ACHN (cell line): ENCODE data around the gene PLP1.
"Not testable (repeated sequence)": the region's sequence is repeated elsewhere in the genome, so short reads cannot be mapped to it uniquely, and the experiment has no call there.

Experiments used
- DNase-seq: peaks from one replicate; pipeline ENCODE4 v3.0.0-alpha.2; 2015
- in situ Hi-C: cut with HindIII; loops from 2 replicates; pipeline ENCODE4 v1.10.0; 2017; ENCODE audit warnings: low sequenced_read_pairs, low pct_ligation_motif_present, low pct_unique_long_range_greater_than_20kb

Gene PLP1, protein sequence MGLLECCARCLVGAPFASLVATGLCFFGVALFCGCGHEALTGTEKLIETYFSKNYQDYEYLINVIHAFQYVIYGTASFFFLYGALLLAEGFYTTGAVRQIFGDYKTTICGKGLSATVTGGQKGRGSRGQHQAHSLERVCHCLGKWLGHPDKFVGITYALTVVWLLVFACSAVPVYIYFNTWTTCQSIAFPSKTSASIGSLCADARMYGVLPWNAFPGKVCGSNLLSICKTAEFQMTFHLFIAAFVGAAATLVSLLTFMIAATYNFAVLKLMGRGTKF

DNA sequence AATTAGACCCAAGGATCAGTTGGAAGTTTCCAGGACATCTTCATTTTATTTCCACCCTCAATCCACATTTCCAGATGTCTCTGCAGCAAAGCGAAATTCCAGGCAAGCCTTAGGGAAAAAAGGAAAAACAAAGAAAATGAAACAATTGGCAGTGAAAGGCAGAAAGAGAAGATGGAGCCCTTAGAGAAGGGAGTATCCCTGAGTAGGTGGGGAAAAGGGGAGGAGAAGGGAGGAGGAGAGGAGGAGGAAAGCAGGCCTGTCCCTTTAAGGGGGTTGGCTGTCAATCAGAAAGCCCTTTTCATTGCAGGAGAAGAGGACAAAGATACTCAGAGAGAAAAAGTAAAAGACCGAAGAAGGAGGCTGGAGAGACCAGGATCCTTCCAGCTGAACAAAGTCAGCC lies at the start of gene PLP1:
Gene PLP1 (plus strand): TSS at position 295 of the 400 bp plus-strand sequence. CDS start 156 bp downstream, outside the sequence.
- no peak for DNase-seq
- in situ Hi-C loops, result no loop called here

DNA sequence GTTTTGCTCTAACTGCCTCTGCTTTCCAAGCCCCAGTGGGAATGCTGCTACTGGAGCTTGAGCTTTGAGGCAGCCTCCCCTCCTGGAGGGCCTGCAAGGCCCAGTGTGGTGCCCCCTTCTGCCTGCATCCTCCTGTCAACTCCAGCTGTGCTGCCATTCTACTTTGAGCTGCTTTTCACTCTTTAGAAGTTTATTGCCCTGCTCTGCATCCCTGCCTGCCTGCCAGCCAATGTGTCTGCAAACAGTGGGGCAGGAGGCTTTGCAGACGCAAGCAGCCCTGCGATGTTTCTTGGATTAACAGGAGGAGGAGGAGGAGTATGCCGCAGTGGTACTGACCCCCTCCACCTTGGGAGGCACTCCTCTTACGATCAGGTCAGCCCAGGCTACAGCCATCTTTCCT lies 49.5 kb upstream of the PLP1 start:
- in situ Hi-C loops, result no loop called here
- DNase-seq, result no peak

DNA sequence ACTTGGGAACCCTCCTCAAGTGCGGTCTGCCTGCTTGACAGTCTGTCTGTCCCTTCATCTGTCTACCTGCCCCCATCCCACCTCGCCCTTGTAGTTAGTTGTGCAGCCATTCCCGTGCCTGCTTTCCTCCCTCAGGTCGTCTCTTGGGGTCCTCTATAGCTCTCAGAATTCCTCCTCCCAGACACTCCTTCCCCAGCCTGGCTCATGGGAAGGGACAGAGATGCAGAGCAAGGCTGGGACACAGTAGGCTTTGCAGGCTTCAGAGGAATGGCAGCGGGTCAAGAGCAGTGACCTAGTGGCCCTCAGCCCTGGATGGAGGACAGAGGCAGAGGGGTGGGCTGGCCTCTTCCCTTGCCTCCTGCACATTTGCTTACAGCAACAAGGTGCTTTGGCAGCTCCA lies 47.6 kb upstream of the PLP1 start:
- in situ Hi-C loops, result no loop called here
- no peak for DNase-seq

DNA sequence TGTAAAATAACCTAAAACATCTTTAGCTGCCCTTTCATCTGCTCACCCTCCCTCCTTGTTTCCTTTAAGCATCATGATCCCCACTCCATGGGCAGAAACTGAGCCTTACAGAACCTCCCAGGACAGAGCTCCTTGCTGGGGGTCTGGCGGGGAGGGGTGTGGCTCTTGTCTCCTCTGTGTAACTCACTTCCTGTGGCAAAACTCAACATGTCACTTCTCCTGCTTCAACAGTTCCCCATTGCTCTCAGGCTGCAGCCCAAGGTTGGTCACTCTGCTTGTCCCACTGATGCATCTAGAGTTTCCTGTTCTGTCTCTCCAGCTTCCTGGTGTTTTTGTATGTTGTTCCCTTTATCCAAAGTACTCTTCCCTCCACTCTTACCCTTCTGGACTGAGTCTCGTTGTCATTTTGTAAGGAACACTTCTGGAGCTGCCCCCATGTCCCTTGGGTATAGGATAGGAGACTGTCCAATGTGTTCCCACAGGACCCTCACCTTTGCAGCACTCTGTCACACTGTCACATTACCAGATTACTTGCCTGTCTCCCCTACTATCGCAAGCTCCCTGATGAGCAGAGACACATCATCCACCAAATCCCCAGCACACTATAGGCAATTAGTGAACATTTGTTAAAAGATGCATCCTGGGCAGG lies 46.4 kb upstream of the PLP1 start:
- in situ Hi-C loops, result no loop called here
- no peak for DNase-seq

DNA sequence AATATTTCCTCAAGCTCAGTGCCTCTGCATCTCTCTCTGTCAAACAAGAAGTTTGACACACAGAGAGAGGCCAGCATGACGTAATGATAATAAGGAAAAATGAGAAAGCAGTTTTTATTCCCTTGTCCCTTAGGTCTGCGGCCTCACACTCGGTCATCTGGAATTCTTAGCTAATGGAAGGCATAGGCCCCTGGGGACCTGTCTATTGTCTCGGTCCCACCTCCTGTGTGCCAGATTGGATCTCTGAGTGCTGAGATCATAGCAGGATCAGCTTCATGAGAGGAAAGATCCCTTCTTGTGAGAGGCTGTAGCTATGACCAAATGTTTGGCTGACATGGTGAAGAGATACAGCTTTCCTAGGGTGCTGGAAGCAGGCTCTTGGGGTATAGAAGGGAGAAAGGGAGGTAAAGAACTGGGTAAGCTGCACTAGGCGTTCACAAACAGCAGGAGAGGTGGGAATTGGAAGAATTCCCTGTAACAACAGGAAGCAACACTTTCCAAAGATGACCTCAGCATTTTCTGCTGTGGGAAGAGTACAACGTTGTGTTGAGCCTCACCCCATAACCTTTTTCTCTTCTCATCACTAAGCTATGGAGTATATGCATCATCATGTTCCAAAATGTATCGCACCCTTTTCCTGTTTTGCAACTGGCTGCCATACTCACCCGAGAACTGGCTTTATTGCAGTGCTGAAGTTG lies 45.7 kb upstream of the PLP1 start:
- in situ Hi-C loops, result no loop called here
- DNase-seq, result no peak

DNA sequence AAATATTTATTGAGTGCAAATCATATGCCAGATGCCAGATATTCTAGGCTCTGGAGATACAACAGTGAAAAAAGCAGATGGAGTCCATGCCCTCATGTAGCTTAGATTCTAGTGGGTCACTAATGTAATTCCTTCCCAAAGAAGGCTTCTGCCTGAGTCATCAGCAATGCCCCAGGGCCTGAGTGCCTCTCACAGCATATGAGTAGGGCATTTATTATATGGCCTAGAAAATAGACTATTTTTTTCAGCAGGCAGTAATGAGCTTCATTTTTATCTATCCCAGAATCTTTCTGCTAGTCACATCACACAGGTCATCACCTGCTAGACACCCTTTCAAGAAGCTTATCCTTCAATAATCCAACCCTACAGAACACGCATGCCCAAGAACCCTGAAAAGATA lies 43.6 kb upstream of the PLP1 start:
- in situ Hi-C loops, result no loop called here
- no peak for DNase-seq

DNA sequence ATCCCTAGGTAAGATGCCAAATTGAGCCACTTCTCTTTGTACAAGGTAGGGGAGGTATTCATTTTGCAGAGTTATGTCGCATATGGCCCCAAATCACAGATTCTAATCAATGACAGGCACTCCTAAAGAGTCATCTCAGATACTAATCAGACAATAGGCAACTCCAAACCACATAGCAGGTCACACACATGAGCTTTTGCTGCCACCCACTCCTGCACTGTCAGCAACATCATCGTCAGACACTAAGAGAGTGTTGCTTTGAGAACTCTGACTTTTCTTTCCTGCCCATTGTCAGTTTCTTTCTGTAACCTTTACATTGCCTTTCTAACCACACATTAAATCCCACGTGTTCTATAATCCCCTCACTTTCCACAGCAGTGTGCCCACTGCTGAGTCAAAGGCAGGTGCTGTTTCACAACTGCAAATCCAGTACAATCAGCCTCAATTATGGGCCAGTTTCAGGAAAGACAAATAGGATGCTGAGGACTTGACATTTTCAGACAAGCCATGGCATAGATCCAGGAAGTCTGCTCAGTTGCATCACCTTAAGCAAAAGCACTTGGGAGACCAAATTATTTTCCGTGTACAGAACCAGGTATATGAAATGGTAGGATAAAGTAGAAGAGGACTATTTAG lies 42.4 kb upstream of the PLP1 start:
- in situ Hi-C loops, result no loop called here
- DNase-seq, result no peak

DNA sequence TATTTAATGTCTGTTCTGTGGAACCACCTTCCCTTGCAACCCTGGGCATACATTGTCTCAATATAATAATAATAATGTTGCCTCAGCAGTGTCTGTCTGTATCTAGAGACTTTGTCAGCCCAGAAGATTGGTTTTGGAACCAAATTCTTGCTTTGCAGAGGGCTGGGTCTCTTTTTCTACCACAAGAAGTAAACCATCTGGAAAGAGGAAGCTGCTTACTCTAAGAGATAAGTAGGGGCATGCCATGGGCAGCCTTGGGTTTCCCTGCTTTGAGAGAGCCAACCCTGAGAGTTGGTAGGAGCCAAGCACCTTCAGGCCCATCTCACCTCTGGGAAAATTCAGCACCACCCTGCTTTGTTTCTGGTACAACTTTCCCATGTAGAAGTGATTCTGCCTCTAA lies 38.9 kb upstream of the PLP1 start:
- DNase-seq, result no peak
- in situ Hi-C loops, result no loop called here

DNA sequence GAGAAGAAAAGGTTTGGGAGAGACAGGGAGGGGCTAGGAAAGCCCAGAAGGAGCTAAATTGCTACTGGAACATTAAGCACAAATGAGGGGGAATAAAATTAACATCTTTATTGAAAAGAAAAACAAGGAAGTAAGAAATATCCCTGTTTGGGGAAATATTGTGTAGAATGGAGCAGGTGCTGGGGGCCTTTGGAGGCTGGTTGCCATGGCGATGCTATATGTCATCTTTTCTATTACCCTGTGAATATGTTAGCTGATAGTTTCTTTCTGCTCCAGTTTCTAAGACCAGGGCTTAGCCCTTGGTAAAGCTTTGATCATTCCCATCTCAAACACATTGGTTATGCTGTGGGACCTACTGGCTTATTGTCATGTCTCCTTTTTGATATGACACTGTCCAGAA lies 37.2 kb upstream of the PLP1 start:
- no peak for DNase-seq
- in situ Hi-C loops, result no loop called here

DNA sequence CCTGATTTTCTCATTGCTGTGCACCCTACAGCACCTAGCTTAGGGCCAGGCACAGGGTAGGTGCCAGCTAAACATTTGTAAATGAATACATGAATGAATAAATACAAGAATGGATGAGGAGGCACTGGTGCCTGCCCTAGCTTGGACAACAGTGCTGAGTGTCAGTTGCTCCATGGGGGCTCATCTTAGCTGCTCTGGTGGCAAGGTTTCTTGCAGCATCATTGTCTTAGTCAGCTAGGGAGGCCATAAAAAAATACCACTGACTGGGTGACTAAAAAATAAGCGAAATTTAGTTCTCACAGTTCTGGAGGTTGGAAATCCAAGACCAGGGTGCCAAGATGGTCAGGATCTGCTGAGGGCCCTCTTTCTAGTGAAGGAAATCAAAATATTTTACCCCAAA lies 34.8 kb upstream of the PLP1 start:
- in situ Hi-C loops, result no loop called here
- no peak for DNase-seq

DNA sequence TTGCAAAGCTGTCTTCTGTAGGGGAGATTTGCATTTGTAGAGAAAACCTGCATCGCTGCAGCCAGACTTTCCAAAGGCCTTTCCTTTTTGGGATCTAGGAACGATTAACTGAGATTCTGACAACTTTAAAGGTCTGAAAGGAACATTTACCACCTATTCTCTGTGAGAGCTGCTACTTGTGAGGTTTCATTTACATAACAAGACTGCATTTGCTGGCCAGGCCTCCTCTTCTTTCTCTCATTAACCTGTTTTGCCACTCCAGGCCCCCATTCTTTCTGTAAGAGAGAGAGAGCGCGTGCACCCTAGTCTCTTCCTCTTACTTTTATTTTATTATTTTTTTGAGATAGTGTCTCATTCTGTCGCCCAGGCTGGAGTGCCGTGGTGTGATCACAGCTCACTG lies 34.3 kb upstream of the PLP1 start:
- no peak for DNase-seq
- in situ Hi-C loops, result no loop called here

DNA sequence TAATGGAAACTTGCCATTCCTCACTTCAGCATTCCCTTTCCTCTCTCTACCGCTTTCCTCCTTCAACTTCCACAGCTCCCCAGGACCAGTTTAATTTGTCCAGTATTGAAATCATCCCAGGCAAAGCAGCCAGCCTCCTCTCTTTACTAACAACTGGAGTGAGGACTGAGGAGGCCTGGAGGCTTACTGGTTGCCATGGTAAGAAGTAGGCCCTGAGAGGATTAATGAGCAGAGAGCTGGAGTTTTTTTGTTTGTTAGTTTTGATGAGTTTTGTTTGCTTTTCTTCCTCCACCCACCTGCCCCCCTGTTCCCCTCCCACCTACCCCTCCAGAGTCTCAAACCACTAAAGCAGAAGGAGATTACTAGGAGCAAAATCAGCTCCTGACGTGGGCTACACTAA lies 29.5 kb upstream of the PLP1 start:
- DNase-seq, result no peak

DNA sequence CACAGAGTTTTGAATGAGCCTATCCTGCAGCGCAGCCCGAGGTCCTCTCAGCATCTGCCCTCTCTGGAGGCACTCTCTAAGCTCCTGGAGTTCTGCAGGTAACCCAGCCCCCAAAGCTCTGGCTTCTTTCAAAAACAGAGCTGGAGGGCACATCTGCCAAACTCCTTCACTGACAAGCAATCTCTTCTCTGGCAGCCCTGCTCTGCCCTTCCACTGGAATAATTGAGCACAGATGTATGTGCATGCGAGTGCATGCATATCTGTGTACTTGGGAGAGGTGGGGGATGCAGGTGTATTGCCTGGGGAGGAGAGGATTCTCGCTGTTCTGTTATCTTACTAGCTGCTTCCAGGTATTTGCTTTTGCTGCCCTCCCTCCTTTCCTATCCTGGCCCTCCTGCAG lies 22.2 kb upstream of the PLP1 start:
- no peak for DNase-seq
- in situ Hi-C loops, result no loop called here

More for the DNA sequence above, 29.5 kb upstream of the PLP1 start:
- in situ Hi-C loops, result no loop called here

DNA sequence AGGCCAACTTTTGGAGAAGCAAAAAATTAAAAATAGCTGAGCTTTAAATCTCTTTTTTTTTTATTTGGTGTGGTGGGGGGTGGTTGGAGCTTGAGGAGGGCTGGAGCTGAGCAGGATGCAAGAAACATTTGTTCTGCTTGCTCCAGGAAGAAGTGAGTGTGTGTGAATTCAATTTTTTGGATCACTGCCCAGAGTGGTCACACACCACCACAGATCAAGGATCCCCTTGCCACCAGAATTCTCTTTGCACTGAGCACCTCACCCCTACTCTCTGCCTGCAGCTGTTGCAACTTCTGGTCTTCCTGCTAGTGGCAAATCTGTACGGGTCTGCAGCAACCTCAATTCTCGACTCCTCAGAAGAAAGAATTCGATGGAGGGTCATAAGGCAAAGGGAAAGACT lies 19.9 kb upstream of the PLP1 start:
- DNase-seq, result no peak
- in situ Hi-C loops, result no loop called here

DNA sequence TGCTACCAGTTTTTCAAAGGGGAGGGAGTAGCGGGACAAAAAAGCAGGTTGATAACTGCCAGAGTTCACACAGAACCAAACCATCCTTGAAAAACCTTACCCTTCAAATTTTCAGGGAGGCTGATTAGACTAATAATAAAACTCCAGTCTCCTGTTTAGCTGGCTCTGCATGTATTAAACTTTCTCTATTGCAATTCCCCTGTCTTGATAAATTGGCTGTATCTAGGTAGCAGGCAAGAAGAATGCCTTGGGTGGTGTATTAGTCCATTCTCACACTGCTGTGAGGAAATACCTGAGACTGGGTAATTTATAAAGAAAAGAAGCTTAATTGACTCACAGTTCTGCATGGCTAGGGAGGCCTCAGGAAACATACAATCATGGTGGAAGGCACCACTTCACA lies 18.1 kb upstream of the PLP1 start:
- DNase-seq, result no peak
- in situ Hi-C loops, result no loop called here

DNA sequence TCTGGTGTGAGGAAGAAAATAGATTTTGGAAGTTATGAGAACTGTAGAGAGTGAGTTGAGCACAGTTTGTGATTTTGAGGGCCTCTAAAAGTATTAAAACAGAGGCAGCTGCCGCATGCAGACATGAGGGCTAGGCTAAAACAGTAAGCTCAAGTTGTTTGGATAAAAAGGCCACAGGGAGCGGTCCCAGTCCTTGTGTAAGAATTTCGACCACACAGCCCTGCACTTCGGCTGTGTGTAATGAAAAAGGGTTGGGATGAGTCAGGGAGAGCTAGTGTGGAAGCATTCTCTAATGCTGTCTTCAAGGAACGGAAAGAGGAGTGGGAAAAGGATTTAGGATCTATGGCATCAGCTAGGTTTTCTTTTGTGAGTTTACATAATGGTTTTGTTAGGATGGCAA lies 13.1 kb upstream of the PLP1 start:
- in situ Hi-C loops, DNase-seq: not testable (repeated sequence)

DNA sequence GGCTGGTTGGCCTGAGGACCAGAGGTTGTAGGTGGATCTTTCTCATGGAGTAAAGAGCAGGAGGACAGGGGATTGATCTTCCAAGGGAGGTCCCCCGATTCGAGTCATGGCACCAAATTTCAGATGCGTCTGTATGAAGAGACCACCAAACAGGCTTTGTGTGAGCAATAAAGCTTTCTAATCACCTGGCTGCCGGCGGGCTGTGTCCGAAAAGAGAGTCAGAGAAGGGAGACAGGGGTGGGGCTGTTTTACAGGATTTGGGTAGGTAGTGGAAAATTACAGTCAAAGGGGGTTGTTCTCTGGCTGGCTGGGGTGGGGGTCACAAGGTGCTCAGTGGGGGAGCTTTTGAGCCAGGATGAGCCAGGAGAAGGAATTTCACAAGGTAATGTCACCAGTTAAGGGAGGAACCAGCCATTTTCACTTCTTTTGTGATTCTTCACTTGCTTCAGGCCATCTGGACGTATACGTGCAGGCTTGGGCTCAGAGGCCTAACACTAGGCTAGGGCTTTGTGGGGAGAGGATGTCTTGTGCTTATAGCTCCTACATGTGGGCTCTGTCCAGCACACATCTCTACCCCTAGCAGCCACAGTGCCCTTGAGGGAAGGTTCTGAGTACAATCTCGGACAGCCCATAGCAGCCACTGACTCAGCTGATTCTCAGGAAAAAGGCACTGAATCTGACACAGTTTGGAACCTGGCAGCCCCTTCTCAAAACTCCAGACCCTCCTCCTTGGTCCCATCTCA lies 9.7 kb upstream of the PLP1 start:
- in situ Hi-C loops, DNase-seq: not testable (repeated sequence)

DNA sequence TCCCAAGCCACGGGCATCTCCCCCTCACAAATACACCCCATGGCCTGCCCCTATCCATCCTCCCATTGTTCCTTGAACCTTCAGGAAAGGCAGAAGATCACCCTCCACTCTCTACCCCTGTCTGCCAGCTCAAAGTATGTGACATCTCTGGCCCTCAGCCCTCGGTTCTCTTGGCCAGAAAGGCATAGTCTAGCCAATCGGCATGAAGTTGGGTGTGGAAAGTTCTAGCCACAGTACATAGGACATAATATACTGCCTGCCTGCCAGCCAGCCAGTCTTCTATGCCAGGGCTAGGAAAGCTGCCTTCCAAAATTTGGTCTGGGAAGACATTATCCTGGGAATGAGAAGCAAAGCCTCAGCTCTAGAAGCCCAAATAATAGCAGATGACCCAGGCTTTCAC lies 3.2 kb upstream of the PLP1 start:
- in situ Hi-C loops, result no loop called here
- DNase-seq, result no peak
